ENCODE results near the gene GFAP.

The GFAP gene

DNA sequence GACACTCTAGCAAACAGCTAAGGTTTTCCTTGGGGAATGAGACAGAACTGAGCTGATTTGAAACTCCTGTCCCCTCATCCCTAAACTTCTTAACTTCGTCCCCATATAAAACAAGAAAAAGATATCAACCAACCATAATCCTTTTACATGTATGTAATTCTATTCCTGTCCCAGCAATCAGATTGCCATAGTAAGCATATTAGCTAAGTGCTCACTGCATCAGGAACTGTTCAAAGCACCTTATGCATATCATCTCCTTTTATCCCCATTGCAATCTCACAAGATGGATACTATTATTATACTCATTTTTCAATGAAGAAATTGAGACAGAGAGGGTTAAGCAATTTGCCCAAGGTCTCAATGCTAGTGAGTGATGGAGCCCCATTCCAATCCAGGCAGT is 25.5 kb upstream of the GFAP start:
- H3K9ac ChIP-seq (ENCODE audit: low read depth, low read length), result no peak overlapping the region
- H3K9me3 ChIP-seq (ENCODE audit: control insufficient read depth, insufficient read depth, low read length), result no peaks in the 10 kb centered on the region
- H3K4me1 ChIP-seq (ENCODE audit: insufficient read depth, low read length), result peaks cover 14% of the 10 kb centered on the region
- H3K36me3 ChIP-seq (ENCODE audit: insufficient read depth, low read length), result peaks cover 4% of the 10 kb centered on the region; the same call in 1 of the 2 replicates

DNA sequence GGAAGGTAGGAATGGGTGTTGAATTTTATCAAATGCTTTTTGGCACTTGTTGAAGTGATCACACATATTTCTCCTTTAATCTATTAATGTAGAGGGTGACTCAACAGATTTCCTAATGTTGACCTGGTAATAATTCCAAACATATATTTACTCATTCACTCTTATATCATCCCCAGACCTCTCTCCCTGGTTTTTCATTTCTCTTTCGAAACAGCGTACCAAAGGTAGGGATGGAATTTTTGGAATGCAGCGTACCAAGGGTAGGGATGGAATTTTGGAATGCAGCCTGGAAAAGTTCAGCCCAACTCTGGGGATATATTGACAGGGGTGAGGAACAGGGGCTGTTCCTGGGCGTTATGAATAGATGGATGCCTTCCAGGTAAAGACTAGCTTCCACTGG is 25.0 kb upstream of the GFAP start:
- Histone ChIP-seq H3K36me3 (ENCODE audit: insufficient read depth, low read length) (peaks cover 4% of the 10 kb centered on the region; the same call in 1 of the 2 replicates), H3K9ac (ENCODE audit: low read depth, low read length) (no peak overlapping the region), H3K9me3 (ENCODE audit: control insufficient read depth, insufficient read depth, low read length) (no peaks in the 10 kb centered on the region), H3K4me1 (ENCODE audit: insufficient read depth, low read length) (peaks cover 14% of the 10 kb centered on the region)

DNA sequence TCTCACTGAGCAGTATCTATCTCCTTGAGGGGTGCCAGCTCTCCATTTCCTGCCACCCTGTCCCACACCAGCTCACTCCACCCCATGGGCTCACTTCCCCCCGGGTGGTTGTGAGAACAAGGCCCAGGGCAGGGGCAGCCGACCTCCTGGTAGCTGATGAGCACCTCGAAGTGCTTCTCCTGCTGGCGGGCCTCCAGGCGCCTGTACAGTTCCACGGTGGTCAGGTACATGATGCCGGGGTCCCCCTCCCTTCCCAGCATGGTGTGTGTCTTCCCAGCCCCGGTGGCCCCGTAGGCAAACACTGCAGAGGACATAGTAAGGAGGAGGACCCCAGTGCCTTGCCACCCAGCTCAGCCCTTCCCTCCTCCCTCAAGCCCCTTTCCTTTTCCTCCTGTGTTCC is 19.8 kb upstream of the GFAP start:
- H3K36me3 ChIP-seq (ENCODE audit: insufficient read depth, low read length), result peaks cover 31% of the 10 kb centered on the region

GRCh38 chr17:44934745-44935105 is 19.4 kb upstream of the GFAP start:
- Histone ChIP-seq H3K36me3 (ENCODE audit: insufficient read depth, low read length) (peaks cover 31% of the 10 kb centered on the region), H3K9me3 (ENCODE audit: control insufficient read depth, insufficient read depth, low read length) (no peaks in the 10 kb centered on the region), H3K4me1 (ENCODE audit: insufficient read depth, low read length) (no peaks in the 10 kb centered on the region), H3K9ac (ENCODE audit: low read depth, low read length) (no peak overlapping the region)

More for the DNA sequence above, 19.8 kb upstream of the GFAP start:
- H3K9me3 ChIP-seq (ENCODE audit: control insufficient read depth, insufficient read depth, low read length), result no peaks in the 10 kb centered on the region
- H3K4me1 ChIP-seq (ENCODE audit: insufficient read depth, low read length), result no peaks in the 10 kb centered on the region
- no peak overlapping the region for H3K9ac ChIP-seq (ENCODE audit: low read depth, low read length)

- Histone ChIP-seq H3K4me1 (ENCODE audit: insufficient read depth, low read length) (no peaks in the 10 kb centered on the region), H3K9ac (ENCODE audit: low read depth, low read length) (no peak overlapping the region), H3K9me3 (ENCODE audit: control insufficient read depth, insufficient read depth, low read length) (no peaks in the 10 kb centered on the region), H3K36me3 (ENCODE audit: insufficient read depth, low read length) (peaks cover 36% of the 10 kb centered on the region)
These were observed 18.8 kb upstream of the GFAP start for GRCh38 chr17:44933824-44934744.

- no peaks in the 10 kb centered on the region for H3K9me3 ChIP-seq (ENCODE audit: control insufficient read depth, insufficient read depth, low read length)
- no peaks in the 10 kb centered on the region for H3K4me1 ChIP-seq (ENCODE audit: insufficient read depth, low read length)
- peaks cover 49% of the 10 kb centered on the region for H3K36me3 ChIP-seq (ENCODE audit: insufficient read depth, low read length)
- H3K9ac ChIP-seq (ENCODE audit: low read depth, low read length), result no peak overlapping the region
These were observed 17.4 kb upstream of the GFAP start for GRCh38 chr17:44932787-44933097.

GRCh38 chr17:44932096-44932786 is 16.9 kb upstream of the GFAP start:
- Histone ChIP-seq H3K9ac (ENCODE audit: low read depth, low read length) (no peak overlapping the region), H3K9me3 (ENCODE audit: control insufficient read depth, insufficient read depth, low read length) (no peaks in the 10 kb centered on the region), H3K36me3 (ENCODE audit: insufficient read depth, low read length) (peaks cover 54% of the 10 kb centered on the region), H3K4me1 (ENCODE audit: insufficient read depth, low read length) (no peaks in the 10 kb centered on the region)

- Histone ChIP-seq H3K9me3 (ENCODE audit: control insufficient read depth, insufficient read depth, low read length) (no peaks in the 10 kb centered on the region), H3K36me3 (ENCODE audit: insufficient read depth, low read length) (peaks cover 56% of the 10 kb centered on the region), H3K9ac (ENCODE audit: low read depth, low read length) (no peak overlapping the region), H3K4me1 (ENCODE audit: insufficient read depth, low read length) (no peaks in the 10 kb centered on the region)
These were observed 16.1 kb upstream of the GFAP start for GRCh38 chr17:44931376-44931775.

- H3K4me1 ChIP-seq (ENCODE audit: insufficient read depth, low read length), result no peaks in the 10 kb centered on the region
- no peak overlapping the region for H3K9ac ChIP-seq (ENCODE audit: low read depth, low read length)
- no peaks in the 10 kb centered on the region for H3K9me3 ChIP-seq (ENCODE audit: control insufficient read depth, insufficient read depth, low read length)
- peaks cover 57% of the 10 kb centered on the region for H3K36me3 ChIP-seq (ENCODE audit: insufficient read depth, low read length)
These were observed 15.4 kb upstream of the GFAP start for GRCh38 chr17:44930667-44931066.

DNA sequence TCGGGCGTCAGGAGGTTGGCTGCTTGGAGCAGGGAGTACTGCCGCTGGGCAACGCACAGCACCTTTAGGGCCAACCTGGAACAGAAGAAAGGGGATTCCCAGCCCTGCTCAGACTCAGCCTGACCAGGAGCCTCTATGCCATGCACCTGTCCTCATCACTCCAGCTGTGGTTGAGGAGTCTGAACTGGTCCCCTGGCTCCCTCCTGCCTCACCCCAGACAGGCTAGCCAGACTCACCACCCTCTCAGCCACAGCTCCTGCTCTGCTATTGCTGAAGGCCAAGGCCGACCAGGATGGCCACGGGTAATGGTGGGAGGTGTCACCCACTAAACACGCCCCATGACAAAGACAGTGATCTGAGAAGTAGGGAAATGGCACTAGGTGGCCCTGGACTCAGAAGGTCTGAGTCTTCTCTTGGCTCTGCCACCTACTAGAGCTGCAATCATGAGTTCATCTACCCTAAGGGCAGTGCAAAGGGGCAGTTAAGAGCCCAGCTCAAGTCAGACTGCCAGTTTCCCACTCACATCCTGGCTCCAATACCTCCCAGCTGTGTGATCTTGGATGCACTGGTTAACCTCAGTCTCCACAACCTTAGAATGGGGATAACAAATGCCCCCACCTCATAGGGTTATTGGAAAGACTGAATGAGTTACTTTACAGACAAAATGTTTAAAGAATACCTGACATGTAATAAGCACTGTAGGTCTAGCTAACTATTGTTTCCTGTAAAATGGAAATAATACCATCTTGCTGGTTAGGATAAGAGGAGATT is 13.8 kb upstream of the GFAP start:
- no peaks in the 10 kb centered on the region for H3K9me3 ChIP-seq (ENCODE audit: control insufficient read depth, insufficient read depth, low read length)
- H3K36me3 ChIP-seq (ENCODE audit: insufficient read depth, low read length), result peaks cover 57% of the 10 kb centered on the region
- H3K9ac ChIP-seq (ENCODE audit: low read depth, low read length), result no peak overlapping the region
- no peaks in the 10 kb centered on the region for H3K4me1 ChIP-seq (ENCODE audit: insufficient read depth, low read length)

GRCh38 chr17:44928136-44928535 is 12.8 kb upstream of the GFAP start:
- Histone ChIP-seq H3K9ac (ENCODE audit: low read depth, low read length) (no peak overlapping the region), H3K9me3 (ENCODE audit: control insufficient read depth, insufficient read depth, low read length) (no peaks in the 10 kb centered on the region), H3K36me3 (ENCODE audit: insufficient read depth, low read length) (peaks cover 53% of the 10 kb centered on the region), H3K4me1 (ENCODE audit: insufficient read depth, low read length) (no peaks in the 10 kb centered on the region)

- H3K9me3 ChIP-seq (ENCODE audit: control insufficient read depth, insufficient read depth, low read length), result no peaks in the 10 kb centered on the region
- peaks cover 49% of the 10 kb centered on the region for H3K36me3 ChIP-seq (ENCODE audit: insufficient read depth, low read length)
- H3K4me1 ChIP-seq (ENCODE audit: insufficient read depth, low read length), result no peaks in the 10 kb centered on the region
- no peak overlapping the region for H3K9ac ChIP-seq (ENCODE audit: low read depth, low read length)
These were observed 12.4 kb upstream of the GFAP start for GRCh38 chr17:44927696-44928095.

GRCh38 chr17:44926821-44927525 is 11.7 kb upstream of the GFAP start:
- Histone ChIP-seq H3K9me3 (ENCODE audit: control insufficient read depth, insufficient read depth, low read length) (no peaks in the 10 kb centered on the region), H3K36me3 (ENCODE audit: insufficient read depth, low read length) (peaks cover 45% of the 10 kb centered on the region), H3K4me1 (ENCODE audit: insufficient read depth, low read length) (no peaks in the 10 kb centered on the region), H3K9ac (ENCODE audit: low read depth, low read length) (no peak overlapping the region)
